GM13977 (cell line): ENCODE measurements around the gene DMRT3.

ENCODE experiments used
- DNase-seq: peaks from one replicate; pipeline ENCODE4 v3.0.0; 2012; ENCODE audit warnings: low spot score
- CTCF ChIP-seq: IDR thresholded peaks from 2 replicates; pipeline ENCODE4 v1.5.1; 2012; ENCODE audit warnings: mild to moderate bottlenecking, control low read depth; ENCODE audit not compliant: insufficient read depth; ENCODE audit errors: extremely low read depth, missing control alignments
- in situ Hi-C: fragments of 300-500 bp; cut with MboI; formaldehyde crosslinking; loops from one replicate; pipeline ENCODE4 v1.12.0; 2022; ENCODE audit warnings: low sequenced_read_pairs, low pct_unique_long_range_greater_than_20kb, mixed read lengths, inconsistent platforms; ENCODE audit not compliant: unreplicated experiment

Gene DMRT3

GRCh38 chr9:959914-960313 is 16.5 kb upstream of the DMRT3 start:
- no peak for DNase-seq
- TF ChIP-seq CTCF = no peak
- in situ Hi-C loops = no loop called here

GRCh38 chr9:962023-962422 is 14.4 kb upstream of the DMRT3 start:
- in situ Hi-C loops = no loop called here
- no peak for TF ChIP-seq CTCF
- DNase-seq = no peak

GRCh38 chr9:965497-965896 is 11.0 kb upstream of the DMRT3 start:
- in situ Hi-C loops = no loop called here
- no peak for DNase-seq
- TF ChIP-seq CTCF = no peak

- TF ChIP-seq CTCF = no peak
- in situ Hi-C loops = no loop called here
- no peak for DNase-seq
Measured at GRCh38 chr9:966870-967269, 9.6 kb upstream of the DMRT3 start.

- no peak for DNase-seq
- no peak for TF ChIP-seq CTCF
- in situ Hi-C loops = no loop called here
Measured at GRCh38 chr9:967436-967835, 9.0 kb upstream of the DMRT3 start.

- DNase-seq = no peak
- in situ Hi-C loops = no loop called here
- no peak for TF ChIP-seq CTCF
Measured at GRCh38 chr9:967903-968641, 8.4 kb upstream of the DMRT3 start.
